Measurements from ENCODE around the gene MYO7A.

MYO7A gene

GRCh38 chr11:77127920-77128691 is at the start of gene MYO7A:
Gene MYO7A (plus strand): TSS chr11:77128246. CDS start chr11:77130635, 2,389 bp downstream.
- intact Hi-C loops (cut with DNase I): loop anchor here (1.0 to 5.0 kb wide), 2 partner anchors 60 to 419 kb away; no protein-coding TSS in a partner anchor
- DNase-seq: peak; percentile 33 to 93 (median 46)

- intact Hi-C loops (cut with DNase I): no loop called here
- DNase-seq: no peak
Observed at GRCh38 chr11:77079666-77080065, 48.4 kb upstream of the MYO7A start.

- intact Hi-C loops (cut with DNase I): no loop called here
- DNase-seq: peak in 4 of 10 donors; percentile 2 to 51 (median 6)
Observed at GRCh38 chr11:77080643-77081210, 47.3 kb upstream of the MYO7A start.

- DNase-seq: peak in 4 of 10 donors; percentile 7 to 78 (median 44)
- intact Hi-C loops (cut with DNase I): no loop called here
Observed at GRCh38 chr11:77081381-77081851, 46.6 kb upstream of the MYO7A start.

- DNase-seq: peak in 6 of 10 donors; percentile 2 to 86 (median 30)
- intact Hi-C loops (cut with DNase I): no loop called here
Observed at GRCh38 chr11:77081976-77082836, 45.8 kb upstream of the MYO7A start.

GRCh38 chr11:77082838-77083565 is 45.0 kb upstream of the MYO7A start:
- intact Hi-C loops (cut with DNase I): no loop called here
- DNase-seq: peak in 8 of 10 donors; percentile 6 to 72 (median 12)

GRCh38 chr11:77083566-77084245 is 44.3 kb upstream of the MYO7A start:
- DNase-seq: peak in 7 of 10 donors; percentile 1 to 57 (median 11)
- intact Hi-C loops (cut with DNase I): no loop called here

GRCh38 chr11:77084581-77085191 is 43.4 kb upstream of the MYO7A start:
- intact Hi-C loops (cut with DNase I): no loop called here
- DNase-seq: peak in 7 of 10 donors; percentile 4 to 72 (median 6)

- peak in 2 of 10 donors; percentile 9 to 32 for DNase-seq
- intact Hi-C loops (cut with DNase I): no loop called here
Observed at GRCh38 chr11:77085652-77086051, 42.4 kb upstream of the MYO7A start.

GRCh38 chr11:77086521-77087472 is 41.2 kb upstream of the MYO7A start:
- intact Hi-C loops (cut with DNase I): no loop called here
- peak in 4 of 10 donors; percentile 6 to 77 (median 70) for DNase-seq

- peak in 5 of 10 donors; percentile 0 to 64 (median 43) for DNase-seq
- intact Hi-C loops (cut with DNase I): no loop called here
Observed at GRCh38 chr11:77087723-77088225, 40.3 kb upstream of the MYO7A start.

GRCh38 chr11:77088236-77089003 is 39.6 kb upstream of the MYO7A start:
- intact Hi-C loops (cut with DNase I): no loop called here
- DNase-seq: peak in 5 of 10 donors; percentile 2 to 57 (median 50)

- peak in 3 of 10 donors; percentile 37 to 70 (median 38) for DNase-seq
- intact Hi-C loops (cut with DNase I): no loop called here
Observed at GRCh38 chr11:77089004-77089545, 39.0 kb upstream of the MYO7A start.

- intact Hi-C loops (cut with DNase I): no loop called here
- peak in 3 of 10 donors; percentile 0 to 82 (median 55) for DNase-seq
Observed at GRCh38 chr11:77090046-77090372, 38.0 kb upstream of the MYO7A start.

GRCh38 chr11:77090373-77091111 is 37.5 kb upstream of the MYO7A start:
- intact Hi-C loops (cut with DNase I): loop anchor here (1.0 kb wide), 1 partner anchor 43 kb away; no protein-coding TSS in a partner anchor
- peak in 5 of 10 donors; percentile 0 to 78 (median 52) for DNase-seq
